ENCODE results near the gene KRTAP19-2. TPM values are rescaled to one million over a fixed set of nuclear protein-coding genes. Genes with fewer than 3 reads are reported as not detected.

KRTAP19-2 gene
- total and polyA plus RNA-seq, 10 donors: not detected

DNA sequence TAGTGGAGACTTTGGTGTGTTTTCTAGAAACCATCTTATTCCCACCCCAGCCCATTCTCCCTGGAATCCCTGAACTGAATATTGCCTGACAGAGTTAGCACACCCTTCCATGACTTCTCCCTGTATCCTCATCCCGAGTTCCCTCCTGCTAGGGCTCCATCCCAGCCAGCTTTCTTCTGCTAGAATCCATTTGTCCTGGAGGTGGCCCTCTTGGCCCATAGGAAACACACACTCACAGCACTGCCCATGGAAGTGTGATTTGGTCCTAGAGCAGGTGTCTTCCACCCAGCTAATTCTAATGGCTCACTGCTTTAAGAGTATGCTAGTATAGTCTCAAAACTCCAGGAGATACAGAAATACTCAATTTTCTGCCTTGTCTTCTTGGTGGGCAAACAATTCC lies 43.0 kb downstream of the KRTAP19-2 start:
- Histone ChIP-seq H3K27me3 (replicated peaks in 1 of 7) (no peaks in the 10 kb centered on the region), H3K9me3 (no peaks in the 10 kb centered on the region), H3K36me3 (no peaks in the 10 kb centered on the region), H3K27ac (no peak overlapping the region), H3K4me1 (no peaks in the 10 kb centered on the region), H3K4me3 (no peak overlapping the region)
- no peak for DNase-seq
- intact Hi-C loops (cut with DNase I; ENCODE audit: low total_unique reads): no loop called here
- WGBS, 5 donors: 48 to 81% (median 55%) methylated on average over 1 of the region's 1 CpG
- TF ChIP-seq POLR2AphosphoS5 (IDR thresholded peaks at IDR 0.05) (no peak), POLR2A (IDR thresholded peaks at IDR 0.05) (no peak)
- TF ChIP-seq, protein P1, sequence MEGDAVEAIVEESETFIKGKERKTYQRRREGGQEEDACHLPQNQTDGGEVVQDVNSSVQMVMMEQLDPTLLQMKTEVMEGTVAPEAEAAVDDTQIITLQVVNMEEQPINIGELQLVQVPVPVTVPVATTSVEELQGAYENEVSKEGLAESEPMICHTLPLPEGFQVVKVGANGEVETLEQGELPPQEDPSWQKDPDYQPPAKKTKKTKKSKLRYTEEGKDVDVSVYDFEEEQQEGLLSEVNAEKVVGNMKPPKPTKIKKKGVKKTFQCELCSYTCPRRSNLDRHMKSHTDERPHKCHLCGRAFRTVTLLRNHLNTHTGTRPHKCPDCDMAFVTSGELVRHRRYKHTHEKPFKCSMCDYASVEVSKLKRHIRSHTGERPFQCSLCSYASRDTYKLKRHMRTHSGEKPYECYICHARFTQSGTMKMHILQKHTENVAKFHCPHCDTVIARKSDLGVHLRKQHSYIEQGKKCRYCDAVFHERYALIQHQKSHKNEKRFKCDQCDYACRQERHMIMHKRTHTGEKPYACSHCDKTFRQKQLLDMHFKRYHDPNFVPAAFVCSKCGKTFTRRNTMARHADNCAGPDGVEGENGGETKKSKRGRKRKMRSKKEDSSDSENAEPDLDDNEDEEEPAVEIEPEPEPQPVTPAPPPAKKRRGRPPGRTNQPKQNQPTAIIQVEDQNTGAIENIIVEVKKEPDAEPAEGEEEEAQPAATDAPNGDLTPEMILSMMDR (IDR thresholded peaks at IDR 0.05 in 8 of 11, conservative IDR thresholded peaks at IDR 0.05 in 3 of 11): no peak

DNA sequence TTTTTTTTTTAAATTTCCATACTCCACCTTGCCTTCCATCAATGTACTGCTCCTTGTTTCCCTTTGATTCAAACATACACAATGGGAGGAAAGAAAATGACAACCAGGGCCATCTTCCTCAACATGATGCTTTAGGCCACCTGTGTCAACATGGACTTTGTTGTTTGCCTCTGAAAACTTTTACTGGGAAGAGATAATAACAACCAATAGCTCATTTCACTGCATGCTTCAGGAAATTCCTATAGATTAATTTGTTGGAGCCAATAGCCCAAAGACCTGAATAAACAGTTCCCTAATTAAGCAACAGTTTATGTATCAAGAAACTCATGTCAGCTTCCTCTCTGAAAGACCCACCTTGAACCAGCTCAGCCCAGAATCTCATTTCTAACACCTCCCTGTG lies 44.0 kb downstream of the KRTAP19-2 start:
- TF ChIP-seq POLR2AphosphoS5 (IDR thresholded peaks at IDR 0.05): no peak
- no peak for TF ChIP-seq POLR2A (IDR thresholded peaks at IDR 0.05)
- TF ChIP-seq, protein P1 (IDR thresholded peaks at IDR 0.05 in 8 of 11, conservative IDR thresholded peaks at IDR 0.05 in 3 of 11): no peak
- DNase-seq: no peak
- no peak overlapping the region for H3K4me3 ChIP-seq
- H3K27ac ChIP-seq: no peak overlapping the region
- no peaks in the 10 kb centered on the region for H3K27me3 ChIP-seq (replicated peaks in 1 of 7)
- H3K36me3 ChIP-seq: no peaks in the 10 kb centered on the region
- no peaks in the 10 kb centered on the region for H3K4me1 ChIP-seq
- H3K9me3 ChIP-seq: no peaks in the 10 kb centered on the region
- intact Hi-C loops (cut with DNase I; ENCODE audit: low total_unique reads): no loop called here

DNA sequence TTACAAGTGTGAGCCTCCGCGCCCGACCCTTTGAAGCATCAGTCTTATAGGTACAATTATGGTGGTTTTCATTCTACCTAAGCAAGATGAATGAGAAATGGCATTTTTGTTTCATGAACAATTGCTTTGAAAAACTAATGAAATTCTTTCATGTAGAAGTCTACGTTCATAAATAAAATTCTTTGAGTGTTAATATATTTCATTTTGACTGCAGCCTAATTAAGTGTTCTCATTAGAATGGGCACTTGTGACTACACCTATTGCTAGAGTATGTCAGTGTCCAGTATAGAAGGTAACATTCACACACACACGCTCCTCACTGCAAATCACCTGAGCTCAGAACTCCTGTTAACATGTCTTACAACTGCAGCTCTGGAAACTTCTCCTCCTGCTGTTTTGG lies 47.3 kb downstream of the KRTAP19-2 start, which contains the start of gene KRTAP15-1:
Gene KRTAP15-1 (plus strand): TSS at position 301 of the 400 bp plus-strand sequence. CDS start 53 bp downstream, at position 354.
- H3K4me3 ChIP-seq: no peak within 1 kb of the TSS
- TF ChIP-seq, protein P1 (IDR thresholded peaks at IDR 0.05 in 8 of 11, conservative IDR thresholded peaks at IDR 0.05 in 3 of 11): no peak
- no peak for TF ChIP-seq POLR2AphosphoS5 (IDR thresholded peaks at IDR 0.05)
- TF ChIP-seq POLR2A (IDR thresholded peaks at IDR 0.05): no peak
- no peaks in the 10 kb centered on the region for H3K9me3 ChIP-seq
- intact Hi-C loops (cut with DNase I; ENCODE audit: low total_unique reads): no loop called here
- no peak within 1 kb of the TSS for H3K27ac ChIP-seq
- no peak for DNase-seq
- H3K36me3 ChIP-seq: no peaks in the 10 kb centered on the region
- WGBS, 5 donors: 90 to 96% (median 94%) methylated on average over 5 of the region's 5 CpGs
- H3K4me1 ChIP-seq: no peaks in the 10 kb centered on the region
- no peaks in the 10 kb centered on the region for H3K27me3 ChIP-seq (replicated peaks in 1 of 7)

Small RNAs within 50 kb of the gene (small RNA-seq; reads per million reads assigned to genes)
- gene AP000567.1 (0 reads per million in 4 donors), gene KRTAP19-10P (0 reads per million in 4 donors), gene KRTAP19-11P (0 reads per million in 4 donors), gene KRTAP19-9P (0 reads per million in 4 donors)

Other genes starting within 250 kb of the KRTAP19-2 start
- not detected for gene KRTAP24-1, start 204.5 kb downstream of the KRTAP19-2 start, total RNA-seq
- not detected for gene KRTAP24-1, start 204.5 kb downstream of the KRTAP19-2 start, polyA plus RNA-seq
- gene KRTAP25-1, start 197.9 kb downstream of the KRTAP19-2 start, total RNA-seq: not detected
- not detected for gene KRTAP25-1, start 197.9 kb downstream of the KRTAP19-2 start, polyA plus RNA-seq
- not detected for gene KRTAP26-1, start 167.1 kb downstream of the KRTAP19-2 start, total RNA-seq
- gene KRTAP26-1, start 167.1 kb downstream of the KRTAP19-2 start, polyA plus RNA-seq: not detected
- gene KRTAP27-1, start 149.7 kb downstream of the KRTAP19-2 start, total RNA-seq: not detected
- gene KRTAP27-1, start 149.7 kb downstream of the KRTAP19-2 start, polyA plus RNA-seq: not detected
- not detected for gene KRTAP23-1, start 138.8 kb downstream of the KRTAP19-2 start, total RNA-seq
- not detected for gene KRTAP23-1, start 138.8 kb downstream of the KRTAP19-2 start, polyA plus RNA-seq
- gene KRTAP13-2, start 115.2 kb downstream of the KRTAP19-2 start, total RNA-seq: not detected
- not detected for gene KRTAP13-2, start 115.2 kb downstream of the KRTAP19-2 start, polyA plus RNA-seq
- not detected for gene KRTAP13-1, start 91.4 kb downstream of the KRTAP19-2 start, total RNA-seq
- gene KRTAP13-1, start 91.4 kb downstream of the KRTAP19-2 start, polyA plus RNA-seq: not detected
- gene KRTAP13-3, start 61.5 kb downstream of the KRTAP19-2 start, total RNA-seq: not detected
- not detected for gene KRTAP13-3, start 61.5 kb downstream of the KRTAP19-2 start, polyA plus RNA-seq
- not detected for gene KRTAP13-4, start 57.2 kb downstream of the KRTAP19-2 start, total RNA-seq
- gene KRTAP13-4, start 57.2 kb downstream of the KRTAP19-2 start, polyA plus RNA-seq: not detected
- not detected for gene KRTAP15-1, start 47.2 kb downstream of the KRTAP19-2 start, total RNA-seq
- not detected for gene KRTAP15-1, start 47.2 kb downstream of the KRTAP19-2 start, polyA plus RNA-seq
- not detected for gene KRTAP19-1, start 7.1 kb downstream of the KRTAP19-2 start, total RNA-seq
- not detected for gene KRTAP19-1, start 7.1 kb downstream of the KRTAP19-2 start, polyA plus RNA-seq
- gene KRTAP19-3, start 4.6 kb upstream of the KRTAP19-2 start, total RNA-seq: not detected
- not detected for gene KRTAP19-3, start 4.6 kb upstream of the KRTAP19-2 start, polyA plus RNA-seq
- not detected for gene KRTAP19-4, start 9.7 kb upstream of the KRTAP19-2 start, total RNA-seq
- gene KRTAP19-4, start 9.7 kb upstream of the KRTAP19-2 start, polyA plus RNA-seq: not detected
- not detected for gene KRTAP19-5, start 14.7 kb upstream of the KRTAP19-2 start, total RNA-seq
- not detected for gene KRTAP19-5, start 14.7 kb upstream of the KRTAP19-2 start, polyA plus RNA-seq
- not detected for gene KRTAP19-6, start 54.4 kb upstream of the KRTAP19-2 start, total RNA-seq
- gene KRTAP19-6, start 54.4 kb upstream of the KRTAP19-2 start, polyA plus RNA-seq: not detected
- not detected for gene KRTAP19-7, start 73.9 kb upstream of the KRTAP19-2 start, total RNA-seq
- not detected for gene KRTAP19-7, start 73.9 kb upstream of the KRTAP19-2 start, polyA plus RNA-seq
- not detected for gene KRTAP22-2, start 103.0 kb upstream of the KRTAP19-2 start, total RNA-seq
- not detected for gene KRTAP22-2, start 103.0 kb upstream of the KRTAP19-2 start, polyA plus RNA-seq
- not detected for gene KRTAP6-3, start 105.0 kb upstream of the KRTAP19-2 start, total RNA-seq
- gene KRTAP6-3, start 105.0 kb upstream of the KRTAP19-2 start, polyA plus RNA-seq: not detected
- not detected for gene KRTAP6-2, start 111.5 kb upstream of the KRTAP19-2 start, total RNA-seq
- not detected for gene KRTAP6-2, start 111.5 kb upstream of the KRTAP19-2 start, polyA plus RNA-seq
- not detected for gene KRTAP22-1, start 113.7 kb upstream of the KRTAP19-2 start, total RNA-seq
- gene KRTAP22-1, start 113.7 kb upstream of the KRTAP19-2 start, polyA plus RNA-seq: not detected
- not detected for gene KRTAP6-1, start 126.5 kb upstream of the KRTAP19-2 start, total RNA-seq
- gene KRTAP6-1, start 126.5 kb upstream of the KRTAP19-2 start, polyA plus RNA-seq: not detected
- gene KRTAP20-1, start 129.0 kb upstream of the KRTAP19-2 start, total RNA-seq: not detected
- not detected for gene KRTAP20-1, start 129.0 kb upstream of the KRTAP19-2 start, polyA plus RNA-seq
- not detected for gene KRTAP20-4, start 133.2 kb upstream of the KRTAP19-2 start, total RNA-seq
- not detected for gene KRTAP20-4, start 133.2 kb upstream of the KRTAP19-2 start, polyA plus RNA-seq
- not detected for gene KRTAP20-2, start 147.8 kb upstream of the KRTAP19-2 start, total RNA-seq
- gene KRTAP20-2, start 147.8 kb upstream of the KRTAP19-2 start, polyA plus RNA-seq: not detected
- gene KRTAP20-3, start 155.4 kb upstream of the KRTAP19-2 start, total RNA-seq: not detected
- not detected for gene KRTAP20-3, start 155.4 kb upstream of the KRTAP19-2 start, polyA plus RNA-seq
- not detected for gene KRTAP21-3, start 231.3 kb upstream of the KRTAP19-2 start, total RNA-seq
- not detected for gene KRTAP21-3, start 231.3 kb upstream of the KRTAP19-2 start, polyA plus RNA-seq